ENCODE results near the gene PLEKHG3. TPM values are rescaled to one million over a fixed set of nuclear protein-coding genes. Genes with fewer than 3 reads are reported as not detected.
A peak's percentile ranks its signal among the peaks of the same experiment; 100 is the strongest.

The PLEKHG3 gene
- total and polyA plus RNA-seq, 2 of the 13 experiments (the other 11 are each of a cell fraction or from before 2014, with no cell fraction given) = 7.1 to 9.8 TPM

GRCh38 chr14:64674829-64675228 is 29.4 kb upstream of the PLEKHG3 start:
- Histone ChIP-seq H3K36me3 (replicated peaks in 1 of 2; ENCODE audit: control insufficient read depth in 1 of 2, insufficient read depth in 2 of 2, low read length in 2 of 2) (no peaks in the 10 kb centered on the region), H3K27ac (ENCODE audit: extremely low read length, insufficient read depth, low read length) (no peak overlapping the region), H3K79me2 (ENCODE audit: insufficient read depth, low read length) (no peaks in the 10 kb centered on the region), H3K9ac (ENCODE audit: insufficient read depth, low read depth, low read length) (no peak overlapping the region), H3K27me3 (ENCODE audit: control insufficient read depth in 1 of 2, insufficient read depth in 2 of 2, low read length in 2 of 2) (peaks cover 1 to 21% of the 10 kb centered on the region in 2 experiments; a peak in 3 of 5 replicates), H3K4me1 (ENCODE audit: insufficient read depth, low read length) (peaks cover 8% of the 10 kb centered on the region), H4K20me1 (ENCODE audit: insufficient read depth, low read length) (no peaks in the 10 kb centered on the region), H3K4me2 (ENCODE audit: low read depth, low read length) (no peak overlapping the region), H3K4me3 (replicated peaks in 1 of 3; ENCODE audit: insufficient read depth in 1 of 3, low read depth in 2 of 3, low read length in 3 of 3) (no peak overlapping the region), H3K9me3 (ENCODE audit: low read length) (no peaks in the 10 kb centered on the region), H2AFZ (ENCODE audit: low read length) (no peak overlapping the region)
- in situ Hi-C loops (cut with HindIII; ENCODE audit: extremely low pct_ligation_motif_present, low pct_unique_long_range_greater_than_20kb) (loop anchor here (5.0 to 25.0 kb wide), 2 partner anchors 82 to 212 kb away; partner anchors contain the start of gene SPTB), intact Hi-C loops (cut with micrococcal nuclease; ENCODE audit: unreplicated experiment) (loop anchor here (5.0 kb wide), 1 partner anchor 217 kb away; no protein-coding TSS in a partner anchor)
- TF ChIP-seq ZNF503 (CRISPR knock-in tag; IDR thresholded peaks at IDR 0.05) (no peak), SOX5 (CRISPR knock-in tag; IDR thresholded peaks at IDR 0.05; ENCODE audit: borderline replicate concordance) (no peak), RFX1 (IDR thresholded peaks at IDR 0.05) (no peak), CEBPB (IDR thresholded peaks at IDR 0.05; ENCODE audit: borderline replicate concordance, low read depth, low read length) (0 out of 2 replicates have a peak, but pooled peaks have one; percentile 0)
- DNase-seq (ENCODE audit: low spot score) (no peak), FAIRE-seq (no peak), ATAC-seq (no peak)
- 50% methylated on average over 10 of the region's 10 CpGs for WGBS (ENCODE audit: low lambda C conversion rate)
- ChIA-PET POLR2A (no interaction called here), CTCF (ENCODE audit: low intra/inter-chr PET ratio, low total read pairs) (no interaction called here)
- BruUV-seq (replicated peaks) = no TSS peak

GRCh38 chr14:64675312-64675711 is 28.9 kb upstream of the PLEKHG3 start:
- no peak for DNase-seq (ENCODE audit: low spot score)
- WGBS (ENCODE audit: low lambda C conversion rate) = 55% methylated on average over 3 of the region's 3 CpGs
- no peak for FAIRE-seq
- peaks cover 13% of the 10 kb centered on the region for H3K4me1 ChIP-seq (ENCODE audit: insufficient read depth, low read length)
- no peaks in the 10 kb centered on the region for H3K9me3 ChIP-seq (ENCODE audit: low read length)
- no peak overlapping the region for H3K4me2 ChIP-seq (ENCODE audit: low read depth, low read length)
- CTCF ChIA-PET (ENCODE audit: low intra/inter-chr PET ratio, low total read pairs) = no interaction called here
- no peaks in the 10 kb centered on the region for H3K79me2 ChIP-seq (ENCODE audit: insufficient read depth, low read length)
- in situ Hi-C loops (cut with HindIII; ENCODE audit: extremely low pct_ligation_motif_present, low pct_unique_long_range_greater_than_20kb) = no loop called here
- POLR2A ChIA-PET = no interaction called here
- intact Hi-C loops (cut with micrococcal nuclease; ENCODE audit: unreplicated experiment) = no loop called here
- H3K4me3 ChIP-seq (replicated peaks in 1 of 3; ENCODE audit: insufficient read depth in 1 of 3, low read depth in 2 of 3, low read length in 3 of 3) = no peak overlapping the region
- no peaks in the 10 kb centered on the region for H4K20me1 ChIP-seq (ENCODE audit: insufficient read depth, low read length)
- H3K27ac ChIP-seq (ENCODE audit: extremely low read length, insufficient read depth, low read length) = no peak overlapping the region
- H3K36me3 ChIP-seq (replicated peaks in 1 of 2; ENCODE audit: control insufficient read depth in 1 of 2, insufficient read depth in 2 of 2, low read length in 2 of 2) = no peaks in the 10 kb centered on the region
- no peak for ATAC-seq
- peaks cover 1 to 21% of the 10 kb centered on the region in 2 experiments; a peak in 3 of 5 replicates for H3K27me3 ChIP-seq (ENCODE audit: control insufficient read depth in 1 of 2, insufficient read depth in 2 of 2, low read length in 2 of 2)
- no peak overlapping the region for H2AFZ ChIP-seq (ENCODE audit: low read length)
- BruUV-seq (replicated peaks) = no TSS peak
- H3K9ac ChIP-seq (ENCODE audit: insufficient read depth, low read depth, low read length) = no peak overlapping the region
- TF ChIP-seq STAT5B (CRISPR knock-in tag; IDR thresholded peaks at IDR 0.05) (no peak), ZNF672 (CRISPR knock-in tag; IDR thresholded peaks at IDR 0.05) (no peak), ZNF891 (CRISPR knock-in tag; IDR thresholded peaks at IDR 0.05) (no peak), MTF2 (CRISPR knock-in tag; IDR thresholded peaks at IDR 0.05; ENCODE audit: borderline replicate concordance) (no peak), NONO (IDR thresholded peaks at IDR 0.05) (no peak), NONO (CRISPR knock-in tag; conservative IDR thresholded peaks at IDR 0.05) (no peak), GPBP1L1 (CRISPR knock-in tag; IDR thresholded peaks at IDR 0.05) (no peak), TBX2 (CRISPR knock-in tag; IDR thresholded peaks at IDR 0.05; ENCODE audit: borderline replicate concordance) (no peak), FOXC1 (CRISPR knock-in tag; IDR thresholded peaks at IDR 0.05; ENCODE audit: borderline replicate concordance) (no peak), ZNF552 (CRISPR knock-in tag; IDR thresholded peaks at IDR 0.05; ENCODE audit: borderline replicate concordance) (no peak)
